GM18519 (cell line): ENCODE data around the gene NCOR2.

Experiments
- ATAC-seq: cut with Tn5 transposase; IDR thresholded peaks from one replicate; pipeline ENCODE4 v1.9.1; 2021; ENCODE audit warnings: mild to moderate bottlenecking, moderate library complexity; ENCODE audit not compliant: unreplicated experiment, low FRiP score

The NCOR2 gene

DNA sequence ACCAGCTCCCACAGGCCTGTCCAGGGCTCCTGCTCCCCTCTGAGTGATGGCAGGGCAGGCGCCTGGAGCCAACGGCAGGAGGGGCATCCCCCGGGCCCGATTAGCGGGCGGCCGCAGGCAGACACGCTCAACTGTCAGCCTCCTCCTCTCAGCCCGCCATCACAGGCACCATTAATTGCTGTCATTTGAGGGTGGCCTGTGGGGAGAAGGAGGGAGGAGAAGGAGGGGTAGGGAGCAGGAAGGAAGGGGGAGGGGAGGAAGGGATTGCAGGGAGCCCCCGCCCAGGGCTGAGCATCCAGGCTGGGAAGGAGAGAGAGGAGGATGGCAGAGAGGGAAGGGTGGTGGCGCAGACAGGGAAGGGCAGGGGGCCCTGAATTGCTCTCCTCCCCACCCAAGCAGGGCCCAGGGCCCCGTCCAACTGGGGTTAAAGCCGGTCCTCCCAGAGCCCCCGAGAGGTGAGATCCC is 36.1 kb downstream of the NCOR2 start:
- no peak for ATAC-seq

DNA sequence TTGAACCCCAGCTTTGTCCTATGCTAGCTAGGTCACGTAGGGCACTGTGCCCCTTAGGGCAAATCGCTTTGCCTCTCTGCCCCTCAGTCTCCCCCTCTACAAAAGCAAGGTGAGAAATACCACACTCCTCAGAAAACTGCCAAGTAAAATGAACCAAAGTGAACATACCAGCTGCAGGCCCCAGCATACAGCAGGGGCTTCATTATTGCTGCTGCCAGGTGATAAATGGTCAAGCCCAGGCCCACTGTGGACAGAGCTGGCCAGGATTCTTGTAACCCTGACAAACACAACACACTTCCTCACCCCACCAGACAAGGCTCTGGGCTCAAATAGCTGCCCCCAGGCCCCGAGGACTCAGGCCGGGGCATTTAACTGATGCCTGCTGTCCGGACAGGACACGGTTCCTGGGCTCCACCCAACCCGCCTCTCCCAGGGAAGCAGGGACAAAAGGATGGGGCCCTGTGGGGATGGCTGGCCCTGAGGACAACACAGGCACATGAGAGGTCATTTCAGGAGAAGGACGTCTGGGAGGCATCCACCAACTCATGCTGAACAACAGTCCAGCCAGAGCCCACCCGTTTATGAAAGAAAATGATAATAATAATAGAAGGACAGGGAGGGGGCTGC is 36.7 kb downstream of the NCOR2 start:
- no peak for ATAC-seq

DNA sequence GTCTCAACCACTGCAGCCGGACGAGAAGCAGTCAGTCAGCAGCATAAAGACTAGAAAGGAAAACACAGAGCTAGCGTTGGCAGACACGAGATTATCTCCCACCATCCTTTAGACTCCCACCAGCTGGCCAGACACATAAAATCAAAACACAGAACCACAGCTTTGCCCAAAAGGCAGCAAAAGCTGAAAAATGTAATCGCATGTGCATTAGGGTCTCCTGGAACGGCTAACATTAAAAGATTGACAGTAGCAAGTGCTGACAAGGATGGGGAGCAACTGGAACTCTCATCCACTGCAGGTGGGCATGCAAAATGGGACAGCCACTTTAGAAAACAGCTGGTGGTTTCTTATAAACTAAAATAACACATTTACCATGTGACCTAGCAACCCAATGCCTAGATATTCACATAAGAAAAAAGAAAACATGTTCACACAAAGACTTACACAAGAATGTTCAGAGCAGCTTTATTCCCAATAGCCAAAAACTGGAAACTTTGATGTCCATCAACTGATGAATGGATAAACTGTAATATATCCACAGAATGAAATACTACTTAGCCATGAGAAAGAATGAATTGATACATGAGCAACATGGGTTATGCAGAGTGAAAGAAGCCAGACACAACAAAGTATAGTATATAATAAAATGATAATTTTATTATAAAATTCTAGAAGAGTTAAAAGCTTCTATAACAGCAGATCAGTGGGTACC is 37.7 kb downstream of the NCOR2 start:
- ATAC-seq: no peak

DNA sequence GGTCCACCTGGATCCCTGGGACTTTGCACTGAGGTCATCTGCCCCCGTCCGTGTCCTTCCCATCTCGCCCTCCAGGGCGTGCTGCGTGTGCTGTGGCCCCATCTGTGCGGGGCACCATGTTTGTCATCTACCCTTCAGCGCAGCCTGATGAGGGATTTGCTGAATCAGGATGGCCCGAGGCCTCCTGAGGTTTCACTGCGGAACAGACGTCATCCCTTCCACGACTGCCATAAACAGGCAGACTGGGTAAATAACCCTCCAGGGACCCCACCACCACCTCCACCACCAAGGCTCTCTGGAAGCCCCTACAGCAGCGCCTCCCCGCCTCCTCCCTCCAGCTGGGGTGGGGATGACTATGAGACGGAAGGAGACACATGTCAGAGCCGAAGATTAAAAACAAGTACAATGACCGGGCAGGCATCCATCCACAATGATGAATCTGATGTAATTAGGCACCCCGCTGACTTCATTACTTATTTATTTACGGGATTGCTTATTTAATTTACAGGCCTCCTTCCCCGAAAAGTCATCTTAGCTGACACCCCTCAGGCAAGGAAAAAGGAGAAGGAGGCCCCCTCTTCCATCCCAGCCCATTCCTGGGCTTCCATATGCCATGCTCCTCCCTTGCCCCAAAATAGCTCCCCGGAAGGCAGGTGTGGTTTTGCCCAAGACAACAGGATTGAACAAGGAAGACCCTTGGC is 39.4 kb downstream of the NCOR2 start:
- no peak for ATAC-seq

DNA sequence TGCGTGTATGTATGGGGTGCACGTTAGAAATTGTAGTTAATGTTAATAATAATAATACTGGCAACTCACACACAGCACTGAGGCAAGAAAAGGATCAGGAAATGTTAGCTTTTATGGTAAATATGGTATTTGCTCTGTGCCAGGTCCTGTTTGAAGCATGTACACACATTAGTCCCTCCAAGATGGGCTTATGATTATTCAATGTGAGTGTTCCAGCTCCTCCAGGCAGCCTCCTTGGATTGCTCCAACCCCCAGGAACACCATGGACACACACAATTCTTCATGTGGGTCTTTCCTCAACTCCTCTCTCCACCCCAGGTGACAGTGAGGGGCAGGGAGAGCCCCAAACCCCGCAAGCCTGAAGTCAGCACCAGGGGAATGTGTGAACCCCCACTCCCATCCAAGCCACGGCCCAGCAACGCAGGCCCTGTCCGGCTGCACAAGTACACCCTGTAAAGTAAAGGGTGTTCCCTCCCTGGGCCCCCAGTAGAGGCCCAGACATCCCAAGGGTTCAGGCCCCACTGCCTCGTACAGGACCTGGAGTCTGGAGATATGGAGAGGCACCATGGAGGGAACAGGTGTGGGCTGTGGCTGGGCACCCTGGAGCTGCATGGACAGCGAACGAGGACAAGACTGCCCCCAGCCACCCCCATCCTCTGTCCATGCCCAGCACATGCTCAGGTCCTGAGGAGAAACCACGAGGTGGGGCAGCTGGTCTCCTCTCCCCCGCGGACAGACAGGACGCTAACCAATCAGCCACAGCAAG is 41.3 kb downstream of the NCOR2 start:
- ATAC-seq: no peak

DNA sequence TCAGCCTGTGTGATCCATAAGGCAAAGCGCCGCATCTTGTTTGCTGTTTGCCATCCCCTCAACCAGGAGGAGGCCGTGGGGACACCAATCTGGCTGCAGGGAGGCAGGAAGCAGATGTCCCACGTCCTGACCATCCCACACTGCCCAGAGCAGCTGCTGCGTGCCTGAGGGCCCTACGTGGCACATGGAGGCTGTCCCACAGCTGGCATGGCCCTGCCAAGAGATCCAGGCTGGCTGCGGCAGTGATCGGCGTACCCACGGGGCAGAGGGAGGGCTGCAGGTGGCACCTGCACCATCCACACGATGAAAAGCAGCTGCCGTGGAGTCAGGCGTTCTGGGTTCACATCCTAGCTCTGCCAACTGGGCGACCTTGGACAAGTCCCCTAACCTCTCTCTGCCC is 42.0 kb downstream of the NCOR2 start:
- ATAC-seq: no peak

DNA sequence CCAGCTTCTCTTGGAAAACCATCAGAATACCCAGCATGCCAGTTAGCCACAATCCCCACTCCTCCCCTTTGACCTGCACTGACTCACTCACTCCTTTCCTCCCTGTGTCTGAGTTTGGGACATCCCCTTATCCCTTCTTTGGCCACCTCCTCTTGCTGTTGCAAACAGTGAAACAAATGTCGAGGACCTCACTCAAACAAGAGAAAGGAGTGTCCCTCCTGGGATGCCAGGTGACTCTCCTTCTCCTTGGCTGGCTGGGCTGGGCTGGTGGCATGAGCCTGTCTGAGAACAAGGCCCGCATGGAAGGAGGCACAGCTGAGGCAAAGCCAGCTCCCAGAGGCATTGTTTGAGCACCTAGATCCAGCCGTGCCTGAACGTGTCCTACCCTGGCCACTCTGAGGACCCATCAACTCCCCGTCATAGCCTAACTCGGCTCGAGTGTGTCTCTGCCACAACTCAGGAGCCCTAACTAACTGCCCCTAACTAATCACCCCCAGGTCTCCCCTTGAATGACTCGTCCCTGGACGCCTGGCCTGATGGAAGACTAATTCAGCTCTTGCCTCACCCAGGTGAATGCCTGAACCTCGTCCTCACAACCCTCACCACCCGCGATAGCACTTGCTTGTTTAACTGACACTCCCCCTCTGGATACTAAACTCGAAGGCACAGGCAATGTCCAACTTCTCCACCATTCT is 43.0 kb downstream of the NCOR2 start:
- ATAC-seq: no peak

DNA sequence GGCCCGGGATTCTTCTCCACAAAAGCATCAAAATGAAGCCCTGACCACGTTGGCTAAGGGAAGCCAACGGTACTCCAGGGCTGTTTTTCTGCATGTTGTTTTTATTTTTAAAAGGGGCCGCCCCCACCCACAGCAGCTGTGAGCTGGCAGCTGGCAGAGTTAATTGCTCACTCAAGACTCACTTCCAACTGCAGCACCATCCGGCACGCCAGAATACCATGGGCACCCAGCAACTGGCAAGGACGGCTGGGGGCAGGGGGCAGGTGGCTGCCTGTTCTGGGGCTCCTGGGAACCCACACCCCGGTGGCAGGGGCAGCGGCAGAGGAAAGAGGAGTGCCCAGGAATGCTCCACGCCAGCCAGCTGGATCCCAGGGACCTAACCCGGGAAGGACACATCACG is 44.3 kb downstream of the NCOR2 start:
- ATAC-seq: no peak

DNA sequence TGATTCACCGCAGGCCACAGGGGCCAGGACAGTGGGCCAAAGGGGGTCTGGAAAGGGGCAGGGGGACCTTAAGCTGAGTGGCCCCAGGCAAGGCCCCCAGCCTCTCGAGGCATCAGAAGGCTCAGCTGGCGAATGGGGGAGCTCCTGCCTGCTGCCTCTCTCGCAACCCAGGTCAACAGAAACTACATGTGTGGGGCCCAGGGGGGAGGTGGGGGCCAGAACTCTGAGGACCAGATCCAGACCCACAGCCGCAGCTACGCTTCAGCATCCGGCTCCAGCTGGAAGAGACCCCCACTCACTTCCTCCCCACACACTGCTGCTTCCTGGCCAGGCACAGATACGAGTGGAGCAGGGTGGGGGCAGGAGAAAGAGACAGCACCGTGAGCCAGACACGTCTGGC is 46.5 kb downstream of the NCOR2 start:
- ATAC-seq: no peak

DNA sequence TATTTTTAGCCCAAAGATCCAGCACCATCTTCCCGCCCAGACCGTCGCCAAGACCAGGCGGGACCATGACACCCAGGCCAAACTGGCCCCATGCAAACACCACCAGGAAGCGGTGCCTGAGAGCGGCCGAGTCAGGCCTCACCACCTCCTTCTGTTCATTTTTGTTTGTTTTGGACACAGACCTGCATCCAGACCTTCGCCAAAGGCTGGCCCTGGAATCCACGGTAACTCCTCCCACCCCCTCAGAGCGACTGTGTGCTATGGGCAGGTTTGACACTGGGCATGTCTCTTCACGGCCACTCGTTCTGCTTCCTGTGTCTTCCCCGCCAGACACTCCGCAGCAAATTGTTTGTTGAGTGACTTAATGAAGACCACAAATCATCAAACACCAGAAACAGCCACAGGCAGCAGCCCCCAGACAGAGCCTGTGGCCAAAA is 47.1 kb downstream of the NCOR2 start:
- no peak for ATAC-seq

DNA sequence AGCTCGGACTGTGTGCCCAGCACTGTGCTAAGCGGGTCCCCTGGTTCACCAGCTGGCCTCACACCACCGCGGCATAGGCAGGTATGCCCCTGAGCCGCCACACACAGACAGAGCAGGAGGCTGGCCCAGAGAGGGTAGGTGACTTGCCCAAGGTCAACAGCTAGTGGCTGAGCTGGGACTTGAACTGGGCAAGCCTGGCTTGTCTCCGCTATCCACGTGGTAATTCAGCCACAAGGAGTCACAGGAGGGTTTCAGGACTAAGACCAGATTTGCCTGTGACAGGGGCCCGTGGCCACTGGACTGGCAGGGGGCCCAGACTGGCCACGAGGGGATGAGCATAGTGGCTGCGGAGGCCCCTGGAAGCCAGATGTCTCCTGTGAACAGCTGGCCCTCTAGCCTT is 47.7 kb downstream of the NCOR2 start:
- ATAC-seq: no peak

DNA sequence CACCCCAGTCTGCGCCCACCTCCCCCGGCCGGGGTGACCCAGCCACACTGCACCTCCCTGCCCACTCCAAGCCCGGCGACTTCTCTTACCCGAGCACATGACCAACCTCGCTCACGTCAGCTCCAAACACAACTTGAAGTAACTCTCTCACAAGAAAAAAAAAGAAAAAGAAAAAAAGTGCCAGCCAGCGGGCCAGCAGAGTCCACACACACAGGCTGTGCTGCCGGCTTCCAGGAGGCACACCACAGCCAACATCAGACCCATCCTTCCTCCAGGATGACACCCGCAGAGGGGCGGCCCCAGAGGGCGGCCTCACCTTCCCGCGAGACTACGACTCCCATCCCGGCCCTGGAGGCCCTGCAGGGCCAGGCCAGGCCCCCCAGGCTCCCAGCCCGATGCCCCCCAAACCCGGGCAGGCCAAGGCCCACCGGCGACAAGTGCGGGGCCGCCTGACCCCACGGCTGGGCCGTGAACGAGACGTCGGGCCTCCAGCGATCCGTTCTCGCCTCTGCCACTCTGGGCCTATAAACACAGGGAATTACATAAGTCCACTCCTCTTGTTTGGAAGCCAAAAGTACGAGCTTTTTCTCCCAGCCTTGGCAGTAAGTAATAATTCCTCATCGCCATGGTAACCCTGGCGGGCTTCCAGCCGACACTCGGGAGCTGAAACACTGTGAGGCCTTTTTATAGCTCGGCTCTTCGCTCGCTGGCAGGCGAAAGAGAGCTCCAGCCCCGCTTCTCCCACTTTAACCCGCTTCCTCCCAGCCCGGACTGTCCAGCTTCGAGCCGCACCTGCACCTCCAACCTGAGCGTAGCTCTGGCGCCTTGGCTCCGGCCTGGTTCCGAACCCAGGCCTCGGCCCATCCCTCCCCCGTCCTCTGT is 49.1 kb downstream of the NCOR2 start:
- no peak for ATAC-seq
